Aorta (tissue), 5 donors: Measurements from ENCODE around the gene CNOT4. TPM values are rescaled to one million over a fixed set of nuclear protein-coding genes. Genes with fewer than 3 reads are reported as not detected.

Source experiments
- ATAC-seq: fragments of 200-7000 bp; cut with Tn5 transposase; one replicate; pipeline ENCODE4 v1.9.1; 2022; ENCODE audit warnings: moderate library complexity; ENCODE audit not compliant: low FRiP score
- DNase-seq, 2 donors: peaks; one replicate each; pipeline ENCODE4 v3.0.0-alpha.2; 2020
- H3K27ac ChIP-seq, 2 donors: one replicate each; pipeline ENCODE4 v1.5.1; 2013; ENCODE audit warnings: low read length in 2 of 2, mild to moderate bottlenecking in 2 of 2, moderate library complexity in 2 of 2, control low read depth in 1 of 2, inconsistent platforms in 1 of 2, low read depth in 1 of 2
- H3K27me3 ChIP-seq, 2 donors: one replicate each; pipeline ENCODE4 v1.6.1; 2013; ENCODE audit warnings: control low read depth in 1 of 2, low read length in 1 of 2, mild to moderate bottlenecking in 1 of 2, moderate library complexity in 1 of 2; ENCODE audit not compliant: insufficient read depth in 2 of 2, control insufficient read depth in 1 of 2
- H3K36me3 ChIP-seq, 2 donors: one replicate each; pipeline ENCODE4 v1.6.1; 2013; ENCODE audit warnings: control low read depth in 1 of 2, low read length in 1 of 2, mild to moderate bottlenecking in 1 of 2; ENCODE audit not compliant: insufficient read depth in 2 of 2, control insufficient read depth in 1 of 2
- H3K4me1 ChIP-seq, 2 donors: one replicate each; pipeline ENCODE4 v1.6.1; 2013; ENCODE audit warnings: low read length in 2 of 2, control low read depth in 1 of 2, mild to moderate bottlenecking in 1 of 2, moderate library complexity in 1 of 2; ENCODE audit not compliant: insufficient read depth in 2 of 2, control insufficient read depth in 1 of 2
- H3K4me3 ChIP-seq, 2 donors: one replicate each; pipeline ENCODE4 v1.5.1; 2013; ENCODE audit warnings: low read length in 2 of 2, control low read depth in 1 of 2, mild to moderate bottlenecking in 1 of 2
- H3K9me3 ChIP-seq: one replicate; pipeline ENCODE4 v1.6.1; 2013; ENCODE audit warnings: mild to moderate bottlenecking, low read length; ENCODE audit not compliant: control insufficient read depth
- WGBS, 2 donors: extraction: QIAGEN DNeasy Blood & Tissue Kit; methylation state at CpG; one replicate each; pipeline ENCODE4 v1.1.7; 2013; 5-methylcytosine and 5-hydroxymethylcytosine counted together
- intact Hi-C, 2 donors: fragments of 100-400 bp; cut with DNase I; formaldehyde crosslinking; loops; one replicate each; pipeline versions ENCODE4 v1.14.2 to v1.15.0; 2022
- polyA plus RNA-seq, 2 donors: library from polyadenylated mRNA; stranded (reverse); fragments of 200-250 nt; gene quantifications; one replicate each; pipeline ENCODE4 v1.2.3, GENCODE V29; 2013
- total RNA-seq, 2 donors: library from RNA; stranded (reverse); fragmentation: NEBNext Ultra II Directional; extraction: Animal tissue kit (Norgen Biotek cat#: 25700); gene quantifications; one replicate each; pipeline ENCODE4 v1.2.1, GENCODE V29; 2021
- donor health status: healthy with polysubstance abuse.
- donor health status: Bipolar disorder and iron deficiency.
- donor health status: DM: no; HTN: no; CAD: no.
- donor health status: DM: no; HTN: no; CAD: no.
- donor health status: DM: yes; HTN: yes; CAD: no.

The CNOT4 gene
- total and polyA plus RNA-seq, 4 donors = 6.8 to 35.9 (median 18.9) TPM

DNA sequence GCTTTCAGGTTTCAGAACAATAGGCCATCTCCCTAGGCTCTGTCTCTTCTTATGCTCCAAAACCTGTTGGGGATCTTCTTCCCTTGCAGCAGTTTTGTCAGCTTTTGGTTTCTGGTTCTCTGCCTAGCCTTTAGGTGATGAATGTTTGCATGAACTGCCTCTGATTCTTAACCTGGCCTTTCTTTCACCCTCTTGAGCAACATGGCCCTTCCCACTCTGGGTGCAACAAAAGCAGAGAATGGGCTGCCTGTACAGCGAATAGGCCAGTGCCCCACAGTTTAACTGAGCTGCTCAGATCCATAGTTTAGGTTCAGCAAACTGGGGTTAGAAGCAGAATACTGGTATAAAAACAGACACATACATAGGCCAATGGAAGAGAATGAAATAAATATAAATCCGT lies 29.7 kb upstream of the CNOT4 start:
- no peak for ATAC-seq
- WGBS, 2 donors = 86 to 92% methylated on average over 2 of the region's 2 CpGs
- intact Hi-C loops = no loop called here

GRCh38 chr7:135538376-135538775 lies 28.5 kb upstream of the CNOT4 start:
- WGBS, 2 donors = 7 to 15% methylated on average over 3 of the region's 3 CpGs
- Histone ChIP-seq H3K27ac (no peak overlapping the region), H3K36me3 (no peaks in the 10 kb centered on the region), H3K4me1 (no peaks in the 10 kb centered on the region), H3K27me3 (no peaks in the 10 kb centered on the region), H3K4me3 (no peak overlapping the region), H3K9me3 (no peaks in the 10 kb centered on the region)
- ATAC-seq = no peak
- intact Hi-C loops = no loop called here
- no peak for DNase-seq

More for the DNA sequence above, 29.7 kb upstream of the CNOT4 start:
- H3K27ac ChIP-seq = no peak overlapping the region
- H3K27me3 ChIP-seq = no peaks in the 10 kb centered on the region
- H3K4me1 ChIP-seq = no peaks in the 10 kb centered on the region
- H3K36me3 ChIP-seq = no peaks in the 10 kb centered on the region
- no peaks in the 10 kb centered on the region for H3K9me3 ChIP-seq
- no peak for DNase-seq
- no peak overlapping the region for H3K4me3 ChIP-seq

DNA sequence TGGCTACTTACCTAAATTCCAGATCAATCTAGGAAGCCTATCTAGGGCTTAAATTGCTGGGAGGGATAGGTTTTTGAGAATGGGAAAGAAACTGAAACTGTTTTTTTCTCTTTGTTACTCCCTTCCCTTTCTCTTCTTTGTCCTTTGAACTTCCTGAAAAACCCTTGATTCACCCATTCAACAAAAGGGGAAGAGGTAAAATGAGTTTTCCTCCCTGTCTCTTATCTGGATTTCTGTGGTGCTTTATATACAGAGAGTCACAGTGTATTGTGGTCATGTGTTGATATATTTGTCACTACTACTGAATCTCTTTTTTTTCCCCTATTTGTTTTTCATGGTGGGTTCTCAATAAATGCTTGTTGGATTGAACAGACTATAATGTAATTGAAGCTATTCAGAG lies 28.0 kb upstream of the CNOT4 start:
- no peak overlapping the region for H3K27ac ChIP-seq
- H3K4me1 ChIP-seq = no peaks in the 10 kb centered on the region
- intact Hi-C loops = no loop called here
- DNase-seq = no peak
- no peak overlapping the region for H3K4me3 ChIP-seq
- no peaks in the 10 kb centered on the region for H3K36me3 ChIP-seq
- ATAC-seq = no peak
- H3K27me3 ChIP-seq = no peaks in the 10 kb centered on the region
- no peaks in the 10 kb centered on the region for H3K9me3 ChIP-seq

DNA sequence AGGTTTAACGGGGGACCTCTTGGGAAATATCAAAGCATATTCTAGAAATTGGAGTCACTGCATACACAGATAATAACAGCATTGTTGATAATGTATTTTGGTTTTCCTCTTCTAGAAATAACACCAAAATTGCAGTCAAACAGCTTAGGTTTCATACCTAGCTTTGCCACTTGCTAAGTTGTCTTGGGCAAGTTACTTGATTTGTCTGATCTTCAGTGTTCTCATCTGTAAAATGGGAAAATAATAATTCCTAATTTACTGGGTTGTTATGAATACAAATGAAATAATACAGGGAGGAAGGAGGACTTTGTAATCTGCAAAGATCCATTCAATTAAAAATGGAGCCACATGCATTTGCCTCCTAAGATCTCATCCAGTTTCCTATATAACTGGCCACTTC lies 27.6 kb upstream of the CNOT4 start:
- intact Hi-C loops = no loop called here

GRCh38 chr7:135536150-135536549 lies 26.2 kb upstream of the CNOT4 start:
- WGBS, 2 donors = 73 to 81% methylated on average over 7 of the region's 7 CpGs
- Histone ChIP-seq H3K36me3 (no peaks in the 10 kb centered on the region), H3K4me3 (no peak overlapping the region), H3K27ac (no peak overlapping the region), H3K27me3 (no peaks in the 10 kb centered on the region), H3K4me1 (no peaks in the 10 kb centered on the region), H3K9me3 (no peaks in the 10 kb centered on the region)
- no peak for ATAC-seq
- intact Hi-C loops = no loop called here
- no peak for DNase-seq

More for the DNA sequence above, 27.6 kb upstream of the CNOT4 start:
- 89 to 94% methylated on average over 1 of the region's 1 CpG for WGBS, 2 donors
- H3K36me3 ChIP-seq = no peaks in the 10 kb centered on the region
- no peaks in the 10 kb centered on the region for H3K9me3 ChIP-seq
- H3K4me3 ChIP-seq = no peak overlapping the region
- H3K27me3 ChIP-seq = no peaks in the 10 kb centered on the region
- ATAC-seq (no peak), DNase-seq (no peak)
- H3K27ac ChIP-seq = no peak overlapping the region
- no peaks in the 10 kb centered on the region for H3K4me1 ChIP-seq

DNA sequence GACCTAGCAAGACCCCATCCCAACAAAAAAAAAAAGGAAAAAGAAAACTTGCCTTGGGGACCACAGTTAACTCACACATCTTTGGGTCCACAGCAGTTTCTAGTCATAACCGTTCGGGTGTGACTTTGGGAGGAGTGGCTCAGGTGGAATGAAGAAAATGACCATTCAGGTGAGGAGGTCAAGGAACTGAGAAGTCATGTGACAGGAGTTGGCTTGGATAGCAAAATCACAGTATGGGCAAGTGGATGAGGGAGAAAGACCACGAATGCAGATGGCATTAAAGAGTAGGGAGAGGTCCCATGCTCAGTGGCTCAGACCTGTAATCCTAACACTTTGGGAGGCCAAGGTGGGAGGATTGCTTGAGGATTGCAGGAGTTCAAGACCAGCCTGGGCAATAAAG lies 17.1 kb upstream of the CNOT4 start:
- Histone ChIP-seq H3K4me3 (no peak overlapping the region), H3K9me3 (peaks cover 2% of the 10 kb centered on the region), H3K36me3 (no peaks in the 10 kb centered on the region), H3K4me1 (no peaks in the 10 kb centered on the region), H3K27ac (no peak overlapping the region), H3K27me3 (peaks cover 0 to 1% of the 10 kb centered on the region in 2 donors)
- 85 to 90% methylated on average over 3 of the region's 3 CpGs for whole genome bisulfite sequencing, 2 donors
- intact Hi-C loops = no loop called here
- DNase-seq (no peak), ATAC-seq (no peak)

DNA sequence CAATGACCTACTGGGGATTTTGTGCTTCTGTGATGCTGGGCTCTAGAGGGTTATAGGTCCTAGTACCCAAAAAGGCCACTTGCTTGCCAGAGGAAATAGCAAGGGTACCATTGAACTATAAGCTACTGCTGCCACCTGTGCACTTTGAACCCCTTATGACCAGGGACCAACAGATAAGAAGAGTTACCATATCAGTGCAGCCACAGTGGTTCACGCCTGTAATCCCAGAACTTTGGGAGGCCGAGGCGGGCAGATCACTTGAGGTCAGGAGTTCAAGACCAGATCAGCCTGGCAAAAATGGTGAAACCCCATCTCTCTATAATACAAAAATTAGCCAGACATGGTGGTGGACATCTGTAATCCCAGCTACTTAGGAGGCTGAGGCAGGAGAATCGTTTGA lies 15.5 kb upstream of the CNOT4 start:
- H3K9me3 ChIP-seq = peaks cover 2% of the 10 kb centered on the region
- intact Hi-C loops = no loop called here
- no peak overlapping the region for H3K27ac ChIP-seq
- no peaks in the 10 kb centered on the region for H3K4me1 ChIP-seq
- WGBS, 2 donors = 88 to 94% methylated on average over 4 of the region's 4 CpGs
- no peak overlapping the region for H3K4me3 ChIP-seq
- no peaks in the 10 kb centered on the region for H3K36me3 ChIP-seq
- peaks cover 0 to 1% of the 10 kb centered on the region in 2 donors for H3K27me3 ChIP-seq
- ATAC-seq (no peak), DNase-seq (no peak)

DNA sequence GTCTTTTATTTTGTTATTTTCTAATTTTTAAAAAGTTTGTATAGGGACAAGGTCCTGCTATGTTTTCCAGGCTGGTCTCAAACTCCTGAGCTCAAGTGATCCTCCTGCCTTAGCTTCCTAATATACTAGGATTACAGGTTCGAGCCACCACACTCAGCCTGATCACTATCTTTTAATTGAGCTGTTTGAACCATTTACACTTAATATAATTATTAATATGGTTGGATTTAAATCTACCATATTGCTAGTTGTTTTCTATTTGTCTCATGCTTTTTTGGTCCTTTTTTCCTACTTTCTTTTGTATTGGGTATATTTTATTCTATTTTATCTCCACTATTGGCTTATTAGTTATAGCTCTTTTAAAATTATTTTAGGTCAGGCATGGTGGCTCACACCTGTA lies 13.2 kb upstream of the CNOT4 start:
- ATAC-seq = no peak
- intact Hi-C loops = no loop called here
- H3K9me3 ChIP-seq = peaks cover 2% of the 10 kb centered on the region
- DNase-seq = no peak
- no peaks in the 10 kb centered on the region for H3K4me1 ChIP-seq
- H3K27me3 ChIP-seq = no peaks in the 10 kb centered on the region
- H3K36me3 ChIP-seq = no peaks in the 10 kb centered on the region
- 95% methylated on average over 1 of the region's 1 CpG for whole genome bisulfite sequencing, 2 donors
- H3K4me3 ChIP-seq = no peak overlapping the region
- H3K27ac ChIP-seq = no peak overlapping the region

DNA sequence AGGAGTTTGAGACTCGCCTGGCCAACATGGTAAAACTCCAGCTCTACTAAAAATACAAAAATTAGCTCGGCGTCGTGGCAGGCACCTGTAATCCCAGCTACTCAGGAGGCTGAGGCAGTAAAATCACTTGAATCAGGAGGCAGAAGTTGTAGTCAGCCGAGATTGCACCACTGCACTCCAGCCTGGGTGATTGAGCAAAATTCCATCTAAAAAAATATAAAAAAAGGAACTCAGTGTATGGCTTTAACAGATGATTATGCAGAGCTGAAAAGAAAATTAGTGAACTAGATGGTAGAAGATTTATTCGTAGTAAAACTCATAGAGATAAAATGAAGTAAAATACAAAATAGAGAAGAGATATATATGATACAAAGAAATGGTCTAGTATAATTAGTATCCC lies 12.6 kb upstream of the CNOT4 start:
- Histone ChIP-seq H3K4me1 (no peaks in the 10 kb centered on the region), H3K36me3 (no peaks in the 10 kb centered on the region), H3K27ac (no peak overlapping the region), H3K27me3 (no peaks in the 10 kb centered on the region), H3K9me3 (peaks cover 2% of the 10 kb centered on the region), H3K4me3 (no peak overlapping the region)
- ATAC-seq (no peak), DNase-seq (no peak)
- WGBS, 2 donors = 86 to 89% methylated on average over 6 of the region's 6 CpGs
- intact Hi-C loops = no loop called here
